ENCODE measurements around the gene PEX3.

DNA sequence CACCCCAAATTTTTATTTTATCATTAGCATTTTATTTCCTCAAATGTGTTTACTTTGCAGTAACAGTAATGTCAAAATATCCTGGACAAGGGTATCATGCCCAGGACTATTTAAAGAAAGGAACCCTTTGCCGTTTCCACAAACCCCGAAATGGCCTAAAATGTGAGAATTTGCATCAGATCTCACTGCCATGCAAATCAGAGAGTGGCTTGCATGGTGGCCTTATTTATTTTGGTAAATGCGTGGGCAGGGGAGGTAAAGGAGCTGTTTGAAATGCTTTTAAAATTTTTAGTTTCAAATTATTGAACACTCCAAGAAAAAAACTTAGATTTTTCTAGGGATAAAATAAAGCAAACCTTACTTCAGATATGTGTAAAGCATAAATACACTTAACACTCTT, 43.9 kb upstream of the PEX3 start:
- no peak for TF ChIP-seq GATA2 (IDR thresholded peaks at IDR 0.05; ENCODE audit: low read depth, low read length)
- TF ChIP-seq GATA3 (IDR thresholded peaks at IDR 0.05; ENCODE audit: low read depth, low read length): no peak
